C4-2B (cell line): ENCODE data around the gene FGA.

ENCODE experiments used
- ZFX ChIP-seq: fragments of 450-650 bp; IDR thresholded peaks from 2 replicates; pipeline ENCODE4 v1.6.1; 2017
- TF ChIP-seq, protein P1 (sequence below): fragments of 450-650 bp; conservative IDR thresholded peaks from 2 replicates; pipeline ENCODE4 v1.5.1; 2017; ENCODE audit warnings: mild to moderate bottlenecking

- TF ChIP-seq, protein P1, sequence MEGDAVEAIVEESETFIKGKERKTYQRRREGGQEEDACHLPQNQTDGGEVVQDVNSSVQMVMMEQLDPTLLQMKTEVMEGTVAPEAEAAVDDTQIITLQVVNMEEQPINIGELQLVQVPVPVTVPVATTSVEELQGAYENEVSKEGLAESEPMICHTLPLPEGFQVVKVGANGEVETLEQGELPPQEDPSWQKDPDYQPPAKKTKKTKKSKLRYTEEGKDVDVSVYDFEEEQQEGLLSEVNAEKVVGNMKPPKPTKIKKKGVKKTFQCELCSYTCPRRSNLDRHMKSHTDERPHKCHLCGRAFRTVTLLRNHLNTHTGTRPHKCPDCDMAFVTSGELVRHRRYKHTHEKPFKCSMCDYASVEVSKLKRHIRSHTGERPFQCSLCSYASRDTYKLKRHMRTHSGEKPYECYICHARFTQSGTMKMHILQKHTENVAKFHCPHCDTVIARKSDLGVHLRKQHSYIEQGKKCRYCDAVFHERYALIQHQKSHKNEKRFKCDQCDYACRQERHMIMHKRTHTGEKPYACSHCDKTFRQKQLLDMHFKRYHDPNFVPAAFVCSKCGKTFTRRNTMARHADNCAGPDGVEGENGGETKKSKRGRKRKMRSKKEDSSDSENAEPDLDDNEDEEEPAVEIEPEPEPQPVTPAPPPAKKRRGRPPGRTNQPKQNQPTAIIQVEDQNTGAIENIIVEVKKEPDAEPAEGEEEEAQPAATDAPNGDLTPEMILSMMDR, result no peak
- no peak for TF ChIP-seq ZFX
Measured at GRCh38 chr4:154584259-154584658, 6.3 kb downstream of the FGA start.
